HG03565 (cell line): ENCODE results near the gene UBP1.
A peak's percentile ranks its signal among the peaks of the same experiment; 100 is the strongest.
"Not testable (repeated sequence)": the region's sequence is repeated elsewhere in the genome, so short reads cannot be mapped to it uniquely, and the experiment has no call there.

Source experiments
- ATAC-seq: cut with Tn5 transposase; IDR thresholded peaks from one replicate; pipeline ENCODE4 v1.9.1; 2021; ENCODE audit warnings: mild to moderate bottlenecking, moderate library complexity; ENCODE audit not compliant: unreplicated experiment

UBP1 gene, protein sequence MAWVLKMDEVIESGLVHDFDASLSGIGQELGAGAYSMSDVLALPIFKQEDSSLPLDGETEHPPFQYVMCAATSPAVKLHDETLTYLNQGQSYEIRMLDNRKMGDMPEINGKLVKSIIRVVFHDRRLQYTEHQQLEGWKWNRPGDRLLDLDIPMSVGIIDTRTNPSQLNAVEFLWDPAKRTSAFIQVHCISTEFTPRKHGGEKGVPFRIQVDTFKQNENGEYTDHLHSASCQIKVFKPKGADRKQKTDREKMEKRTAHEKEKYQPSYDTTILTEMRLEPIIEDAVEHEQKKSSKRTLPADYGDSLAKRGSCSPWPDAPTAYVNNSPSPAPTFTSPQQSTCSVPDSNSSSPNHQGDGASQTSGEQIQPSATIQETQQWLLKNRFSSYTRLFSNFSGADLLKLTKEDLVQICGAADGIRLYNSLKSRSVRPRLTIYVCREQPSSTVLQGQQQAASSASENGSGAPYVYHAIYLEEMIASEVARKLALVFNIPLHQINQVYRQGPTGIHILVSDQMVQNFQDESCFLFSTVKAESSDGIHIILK

DNA sequence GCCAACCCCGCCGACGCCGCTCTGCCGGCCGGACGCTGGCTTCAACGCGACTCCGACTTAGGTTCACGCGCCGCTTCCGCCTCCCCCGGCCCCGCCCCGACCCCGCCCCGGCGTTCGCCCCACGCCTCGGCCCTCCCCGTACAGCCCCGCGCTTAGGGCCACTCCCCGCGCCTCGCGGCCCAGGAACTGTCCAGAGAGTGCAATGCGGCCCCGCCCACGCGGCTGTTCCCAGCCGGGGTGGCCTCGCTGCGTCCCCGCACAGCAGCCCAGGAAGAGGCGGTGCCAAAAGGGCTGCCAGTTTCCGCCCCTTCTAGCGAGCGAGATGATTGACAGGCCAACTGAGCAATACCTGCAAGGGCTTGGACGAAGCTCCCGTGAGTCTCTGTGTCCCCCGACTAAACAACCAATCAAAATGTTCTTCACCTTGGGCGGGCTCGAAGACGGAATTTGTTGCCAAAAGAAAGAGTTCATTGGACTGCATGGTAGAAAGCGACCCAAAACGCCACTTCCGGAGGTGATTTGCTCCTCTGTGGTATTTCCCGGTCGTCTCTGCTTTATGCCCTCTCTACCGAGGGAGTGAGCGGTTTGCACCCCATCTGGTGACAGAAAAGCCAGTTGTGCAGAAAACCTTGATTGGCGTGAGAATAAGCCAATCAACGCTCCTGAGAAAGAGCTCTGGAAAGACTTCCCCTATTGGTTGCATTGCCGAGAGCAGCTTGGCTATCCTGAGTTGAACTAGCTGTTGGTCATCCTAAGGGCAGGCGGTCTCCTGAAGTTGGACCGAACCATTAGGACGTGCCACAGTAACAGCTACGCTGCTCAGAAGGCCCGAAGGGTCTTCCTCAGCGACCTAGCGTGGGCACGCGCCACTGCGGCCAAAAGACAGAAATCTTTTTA lies at the start of gene UBP1:
Gene UBP1 (minus strand): TSS at position 78 of the 897 bp plus-strand sequence. CDS start 557 bp downstream, outside the sequence.
- peak; percentile 84 for ATAC-seq

DNA sequence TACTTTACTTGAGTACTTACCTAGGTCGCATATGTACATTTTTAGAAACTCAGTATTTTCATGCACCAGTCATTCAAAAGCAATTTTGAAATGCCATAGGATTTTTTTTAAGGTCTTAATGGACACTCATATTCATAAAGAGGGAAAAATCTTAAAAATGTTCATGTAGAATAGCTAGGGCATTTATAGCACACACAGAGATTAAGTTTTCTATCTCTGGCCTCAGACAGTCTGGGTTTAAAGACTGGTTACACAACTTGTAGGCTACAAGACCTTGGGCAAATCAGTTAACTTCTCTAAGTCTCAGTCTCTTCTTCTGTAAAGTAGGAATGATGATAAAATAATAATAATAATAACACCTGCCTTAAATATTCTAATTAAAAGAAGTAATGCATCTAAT lies 48.5 kb upstream of the UBP1 start:
- no peak for ATAC-seq

DNA sequence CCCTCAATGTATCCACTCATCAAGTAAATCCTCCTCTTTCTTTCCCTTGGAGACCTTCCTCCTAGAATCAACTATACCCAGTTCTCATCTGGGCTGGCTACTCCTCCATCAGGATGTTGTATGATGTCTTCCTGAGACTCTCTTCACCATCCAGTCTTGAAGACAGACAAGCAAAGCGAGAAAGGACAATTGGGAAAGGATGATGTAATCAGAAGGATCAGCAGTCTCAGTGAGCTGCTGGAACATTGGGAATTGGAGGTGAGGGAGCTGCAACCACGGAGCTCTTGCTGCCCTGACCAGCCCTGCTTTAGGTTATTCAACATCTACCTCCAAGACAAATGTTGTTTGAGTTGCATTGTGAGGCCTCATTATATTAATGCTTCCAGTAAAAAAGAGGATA lies 48.0 kb upstream of the UBP1 start:
- no peak for ATAC-seq

DNA sequence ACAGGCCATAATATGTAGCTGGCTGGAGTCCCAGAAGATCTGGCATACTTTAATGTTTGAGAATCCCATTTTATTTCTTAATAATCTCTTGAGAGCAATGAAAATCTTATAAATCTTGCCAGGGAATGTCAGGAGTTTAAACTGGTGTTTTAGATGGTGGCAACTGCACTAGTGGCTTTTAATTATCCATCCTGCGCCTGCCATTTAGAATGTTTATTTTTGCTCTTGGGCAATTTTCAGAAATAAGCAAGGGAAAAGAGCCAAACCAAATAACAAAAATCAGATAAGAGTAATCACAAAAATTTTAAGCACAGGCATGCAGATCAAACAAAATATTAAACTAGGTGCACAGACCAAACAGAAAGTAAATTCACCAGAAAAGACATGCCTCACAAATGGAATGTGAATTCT lies 41.9 kb upstream of the UBP1 start:
- ATAC-seq: no peak

GRCh38 chr3:33474896-33475295 lies 34.7 kb upstream of the UBP1 start:
- ATAC-seq: no peak

- no peak for ATAC-seq
Observed at GRCh38 chr3:33473813-33474212, 33.6 kb upstream of the UBP1 start.

GRCh38 chr3:33467786-33468185 lies 27.6 kb upstream of the UBP1 start:
- no peak for ATAC-seq

DNA sequence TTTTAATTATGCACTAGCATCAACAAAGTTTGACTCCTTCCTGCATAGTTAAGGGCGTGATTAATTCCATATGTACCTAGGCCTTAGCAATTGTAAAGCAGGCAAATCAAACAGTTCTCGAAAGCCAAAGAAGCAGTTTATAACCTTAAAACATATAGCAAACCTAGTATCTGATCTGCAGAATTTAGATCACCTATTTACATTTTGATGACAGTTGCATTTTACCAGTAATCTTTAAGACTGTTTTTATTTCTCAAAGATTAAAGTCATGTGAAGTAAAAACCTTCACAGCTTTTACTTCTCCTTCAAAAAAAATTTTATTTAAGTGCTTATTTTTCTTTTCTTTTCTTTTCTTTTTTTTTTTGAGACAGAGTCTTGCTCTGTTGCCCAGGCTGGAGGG lies 20.9 kb upstream of the UBP1 start:
- ATAC-seq: no peak

- ATAC-seq: not testable (repeated sequence)
Observed at GRCh38 chr3:33459577-33459976, 19.4 kb upstream of the UBP1 start.

DNA sequence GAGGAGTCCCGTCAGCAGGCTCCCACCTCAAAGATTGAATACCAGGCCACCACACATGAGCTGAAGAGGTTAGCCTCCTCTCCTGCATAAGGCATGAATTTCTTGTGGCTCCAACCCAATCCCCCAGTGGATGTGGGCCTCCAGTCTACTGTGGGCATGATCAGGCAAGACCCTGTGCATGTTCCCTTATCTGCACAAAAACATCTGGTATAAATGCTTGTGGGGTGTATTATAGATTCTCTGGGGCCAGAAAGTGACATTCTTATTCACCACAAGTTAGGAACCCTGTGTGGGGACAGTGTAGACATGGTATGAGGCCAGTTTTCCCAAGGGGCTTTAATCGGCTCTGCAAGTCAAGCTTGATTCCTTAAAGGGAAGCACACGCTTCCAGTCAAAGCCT lies 18.2 kb upstream of the UBP1 start:
- ATAC-seq: no peak

DNA sequence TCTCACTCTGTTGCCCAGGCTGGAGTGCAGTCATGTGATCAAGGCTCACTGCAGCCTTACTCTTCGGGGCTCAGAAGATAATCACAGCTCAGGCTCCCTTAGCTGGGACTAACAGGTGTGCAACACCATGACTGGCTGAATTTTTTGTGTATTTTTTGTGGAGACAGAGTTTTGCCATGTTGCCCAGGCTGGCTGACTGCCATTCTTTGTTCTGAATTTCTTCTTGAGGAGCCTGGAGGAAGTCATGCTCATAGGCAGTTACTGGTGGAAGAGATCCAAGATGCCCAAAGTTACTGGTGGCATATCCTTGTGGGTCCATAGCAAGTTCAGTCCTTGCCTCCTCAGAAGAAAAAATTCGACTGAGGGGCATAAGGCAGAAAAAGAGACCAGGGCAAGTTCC lies 16.6 kb upstream of the UBP1 start:
- no peak for ATAC-seq

DNA sequence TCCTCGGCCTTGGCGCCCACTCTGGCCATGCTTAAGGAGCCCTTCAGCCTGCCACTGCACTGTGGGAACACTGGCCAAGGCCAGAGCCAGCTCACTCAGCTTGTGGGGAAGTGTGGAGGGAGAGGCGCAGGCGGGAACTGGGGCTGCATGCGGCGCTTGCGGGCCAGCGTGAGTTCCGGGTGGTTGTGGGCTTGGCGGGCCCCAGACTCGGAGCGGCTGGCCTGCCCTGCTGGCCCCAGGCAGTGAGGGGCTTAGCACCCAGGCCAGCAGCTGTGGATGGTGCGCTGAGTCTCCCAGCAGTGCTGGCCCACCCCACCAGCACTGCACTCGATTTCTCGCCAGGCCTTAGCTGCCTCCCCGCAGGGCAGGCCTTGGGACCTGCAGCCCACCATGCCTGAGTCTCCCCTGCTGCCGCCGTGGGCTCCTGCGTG lies 13.1 kb upstream of the UBP1 start:
- ATAC-seq: no peak

- not testable (repeated sequence) for ATAC-seq
Observed at GRCh38 chr3:33451994-33452393, 11.8 kb upstream of the UBP1 start.

DNA sequence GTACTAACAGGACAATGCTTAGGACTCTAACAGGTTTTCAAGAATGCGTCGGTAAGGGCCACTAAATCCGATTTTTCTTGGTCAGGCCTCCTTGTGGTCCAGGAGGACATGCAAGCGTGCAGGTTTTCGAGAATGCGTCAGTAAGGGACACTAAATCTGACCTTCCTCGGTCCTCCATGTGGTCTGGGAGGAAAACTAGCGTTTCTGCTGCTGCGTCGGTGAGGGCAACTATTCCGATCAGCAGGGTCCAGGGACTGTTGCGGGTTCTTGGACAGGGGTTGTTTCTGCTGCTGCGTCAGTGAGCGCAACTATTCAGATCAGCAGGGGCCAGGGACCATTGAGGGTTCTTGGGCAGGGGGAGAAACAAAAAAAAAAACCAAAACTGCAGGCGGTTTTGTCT lies 7.8 kb upstream of the UBP1 start:
- ATAC-seq: no peak

GRCh38 chr3:33447256-33447625 lies 7.0 kb upstream of the UBP1 start:
- not testable (repeated sequence) for ATAC-seq

- no peak for ATAC-seq
Observed at GRCh38 chr3:33442190-33442589, 2.0 kb upstream of the UBP1 start.

GRCh38 chr3:33441225-33441976 lies 1.2 kb upstream of the UBP1 start:
- ATAC-seq: no peak

GRCh38 chr3:33439546-33440327 lies 468 bp downstream of the UBP1 start:
- peak; percentile 3 for ATAC-seq

GRCh38 chr3:33438881-33439545 lies 1.2 kb downstream of the UBP1 start:
- ATAC-seq: no peak

- no peak for ATAC-seq
Observed at GRCh38 chr3:33438284-33438668, 1.9 kb downstream of the UBP1 start.
